HG03558 (cell line): ENCODE measurements around the gene TMEM17.

Experiments used
- ATAC-seq: cut with Tn5 transposase; IDR thresholded peaks from one replicate; pipeline ENCODE4 v1.9.1; 2021; ENCODE audit warnings: moderate number of reproducible peaks; ENCODE audit not compliant: unreplicated experiment; ENCODE audit errors: extremely low read depth

TMEM17 gene

DNA sequence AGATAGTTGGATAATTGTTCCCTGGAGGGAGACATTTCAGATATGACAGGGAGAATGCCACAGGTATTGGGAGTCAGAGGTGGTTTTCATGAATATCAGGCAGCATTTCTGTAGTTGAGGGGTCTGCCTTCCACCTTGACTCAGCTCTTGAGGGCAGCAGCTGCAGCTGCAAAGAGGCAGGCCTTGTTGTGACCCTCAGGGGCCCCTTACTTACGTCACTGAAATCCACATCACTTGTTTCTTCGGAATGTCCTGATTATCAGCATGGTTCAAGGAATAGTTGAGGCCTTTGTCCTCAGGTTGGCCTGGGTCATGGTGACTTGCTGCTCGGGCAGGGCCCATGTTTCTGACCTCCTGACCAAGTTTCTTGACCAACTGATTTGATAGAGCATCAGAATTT, 46.9 kb downstream of the TMEM17 start:
- ATAC-seq: no peak

DNA sequence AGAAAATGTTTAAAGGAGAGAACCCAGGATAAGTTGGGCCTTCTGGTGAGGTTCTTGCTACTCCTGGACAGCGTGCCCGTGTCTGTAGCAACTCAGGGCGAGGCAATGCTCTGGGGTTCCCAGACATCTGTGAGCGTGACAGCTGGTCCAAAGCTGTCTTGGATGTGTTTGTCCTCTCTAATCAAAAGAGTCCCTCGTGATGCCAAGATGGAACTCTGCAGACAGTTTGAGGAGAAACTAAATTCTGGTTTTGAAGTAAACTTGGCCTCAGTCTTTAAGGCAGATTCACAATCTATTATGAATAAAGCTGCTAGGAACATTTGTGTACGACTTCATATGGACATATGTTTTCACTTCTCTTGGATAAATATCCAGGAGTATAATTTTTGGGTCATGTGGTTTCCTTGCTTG, 47.3 kb downstream of the TMEM17 start:
- no peak for ATAC-seq

DNA sequence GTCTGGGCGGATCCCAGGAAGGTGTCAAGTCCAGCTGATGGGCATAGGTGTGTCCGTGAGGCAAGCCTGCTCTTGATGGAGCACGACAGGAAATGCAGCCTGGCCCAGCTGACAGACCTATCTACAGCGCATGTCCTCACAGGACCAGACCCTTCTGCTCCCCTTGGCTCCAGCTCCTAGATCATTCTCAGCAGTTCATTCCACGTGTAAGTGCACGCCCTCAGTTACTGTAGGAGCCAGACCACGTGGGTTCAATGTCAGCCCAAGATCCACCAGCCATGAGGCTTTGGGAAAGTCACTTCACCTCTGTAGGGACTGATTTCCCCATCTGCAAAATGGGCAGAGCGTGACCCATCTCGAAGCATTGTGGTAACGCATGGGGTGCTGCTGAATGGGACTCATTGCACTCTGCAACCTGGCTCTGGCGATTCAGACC, 47.8 kb downstream of the TMEM17 start:
- ATAC-seq: no peak

DNA sequence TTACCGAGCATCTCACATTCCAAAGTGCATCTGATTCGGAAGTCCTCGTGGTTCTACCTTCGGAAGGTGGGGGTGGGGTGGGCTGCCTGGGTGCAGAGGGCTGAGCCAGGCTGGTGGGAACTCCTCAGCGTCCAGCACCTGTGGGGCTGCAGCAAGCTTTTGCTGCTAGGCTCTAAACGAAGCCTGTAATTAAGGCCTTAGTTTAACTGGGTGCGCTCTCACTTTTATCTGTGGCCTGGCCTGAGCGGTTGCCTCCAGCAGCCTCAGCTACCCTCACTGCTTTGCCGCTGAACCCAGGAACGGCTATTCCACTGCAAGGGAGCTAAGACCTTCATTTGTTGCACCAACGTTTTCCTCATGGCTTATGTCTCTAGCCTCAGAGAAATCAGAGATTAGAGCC, 48.4 kb downstream of the TMEM17 start:
- no peak for ATAC-seq

DNA sequence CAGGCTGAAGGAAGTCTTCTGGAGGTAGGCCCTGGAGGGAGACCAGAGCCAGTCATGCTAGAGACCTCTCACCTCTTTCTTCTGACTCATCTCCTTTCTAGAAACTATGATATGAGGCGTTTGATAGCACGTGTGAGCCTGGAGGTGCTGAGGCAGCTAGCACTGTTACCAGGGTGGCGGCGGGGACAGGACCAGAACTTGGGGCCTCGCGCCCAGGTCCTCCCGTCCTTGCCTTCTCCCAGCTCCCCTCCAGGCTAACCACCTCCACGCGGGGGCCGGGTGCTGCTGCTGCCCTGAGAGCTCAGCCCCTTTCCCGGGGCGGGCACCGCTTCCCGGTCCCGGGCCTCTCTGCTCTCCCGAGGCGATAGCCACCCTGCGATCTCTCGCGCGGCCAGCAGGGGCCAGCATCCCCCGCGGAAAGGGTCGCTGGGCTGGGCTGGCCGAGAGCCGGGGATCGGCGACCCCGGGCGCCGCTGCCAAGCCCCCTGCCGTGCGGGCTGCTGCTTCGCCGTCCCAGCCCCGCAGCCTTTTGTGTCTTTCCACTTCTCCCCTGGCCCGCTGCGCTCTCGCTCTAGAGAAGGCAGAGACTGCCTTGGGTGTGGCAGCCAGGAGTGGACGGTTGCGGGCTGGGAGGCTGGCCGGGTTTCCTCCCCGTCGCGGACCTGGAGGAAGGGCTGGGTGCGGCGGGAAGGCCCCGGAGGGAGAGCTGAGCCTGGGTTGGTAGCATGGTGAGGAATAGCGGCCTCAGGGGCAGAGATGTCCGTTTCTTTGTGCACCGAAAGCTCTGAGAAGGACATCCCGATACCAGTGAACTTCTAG, 49.1 kb downstream of the TMEM17 start:
- no peak for ATAC-seq

DNA sequence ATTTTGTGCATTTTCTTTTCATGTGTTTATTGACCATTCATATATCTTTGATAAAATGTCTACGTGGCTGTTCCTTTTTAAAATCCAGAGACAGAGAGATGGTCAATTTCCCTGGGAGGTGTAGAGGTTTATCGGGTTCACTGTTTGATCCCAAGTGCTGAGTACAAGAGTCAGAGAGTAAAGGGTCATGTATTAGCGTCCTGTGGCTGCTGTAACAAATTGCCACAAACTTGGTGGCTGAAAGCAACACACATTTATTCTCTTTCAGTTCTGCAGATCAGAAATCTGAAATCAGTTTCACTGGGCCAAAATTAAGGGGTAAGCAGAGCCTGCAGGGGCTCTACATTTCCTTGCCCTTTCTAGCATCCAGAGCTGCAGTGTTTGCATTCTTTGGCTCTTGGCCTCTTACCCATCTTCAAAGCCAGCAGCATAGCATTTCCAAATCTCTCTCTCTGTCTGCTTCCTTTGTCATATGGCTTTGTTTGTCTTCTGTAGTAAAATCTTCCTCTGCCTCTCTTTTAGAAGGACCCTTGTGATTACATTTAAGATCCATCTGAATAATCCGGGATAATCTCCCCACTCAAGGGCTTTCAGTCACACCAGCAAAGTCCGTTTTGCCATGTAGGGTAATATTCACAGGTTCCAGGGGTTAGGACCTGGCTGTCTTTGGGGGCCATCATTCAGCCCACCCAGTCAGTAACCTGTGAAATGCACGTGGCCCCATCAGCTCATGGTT, 49.9 kb downstream of the TMEM17 start:
- ATAC-seq: no peak

DNA sequence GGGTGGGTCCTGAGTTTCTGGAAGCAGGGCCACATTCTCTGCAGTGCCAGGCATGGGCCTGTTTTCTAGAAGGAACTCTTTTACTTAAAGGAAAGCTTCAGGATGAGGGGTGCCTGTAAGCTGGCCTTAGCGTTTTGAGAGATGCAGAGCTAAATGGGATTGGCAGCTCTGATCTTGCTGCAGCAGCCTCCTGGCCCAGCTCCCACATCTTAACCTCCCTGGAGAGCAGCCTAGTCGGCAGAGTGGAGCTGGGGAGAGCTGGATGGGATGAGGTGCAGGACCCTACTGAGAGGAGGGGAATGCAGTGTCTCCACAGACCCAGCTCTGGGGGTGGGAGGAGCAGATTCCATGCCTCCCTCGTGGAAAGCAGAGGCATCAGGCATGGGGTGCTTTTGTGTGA, 52.0 kb downstream of the TMEM17 start:
- no peak for ATAC-seq

DNA sequence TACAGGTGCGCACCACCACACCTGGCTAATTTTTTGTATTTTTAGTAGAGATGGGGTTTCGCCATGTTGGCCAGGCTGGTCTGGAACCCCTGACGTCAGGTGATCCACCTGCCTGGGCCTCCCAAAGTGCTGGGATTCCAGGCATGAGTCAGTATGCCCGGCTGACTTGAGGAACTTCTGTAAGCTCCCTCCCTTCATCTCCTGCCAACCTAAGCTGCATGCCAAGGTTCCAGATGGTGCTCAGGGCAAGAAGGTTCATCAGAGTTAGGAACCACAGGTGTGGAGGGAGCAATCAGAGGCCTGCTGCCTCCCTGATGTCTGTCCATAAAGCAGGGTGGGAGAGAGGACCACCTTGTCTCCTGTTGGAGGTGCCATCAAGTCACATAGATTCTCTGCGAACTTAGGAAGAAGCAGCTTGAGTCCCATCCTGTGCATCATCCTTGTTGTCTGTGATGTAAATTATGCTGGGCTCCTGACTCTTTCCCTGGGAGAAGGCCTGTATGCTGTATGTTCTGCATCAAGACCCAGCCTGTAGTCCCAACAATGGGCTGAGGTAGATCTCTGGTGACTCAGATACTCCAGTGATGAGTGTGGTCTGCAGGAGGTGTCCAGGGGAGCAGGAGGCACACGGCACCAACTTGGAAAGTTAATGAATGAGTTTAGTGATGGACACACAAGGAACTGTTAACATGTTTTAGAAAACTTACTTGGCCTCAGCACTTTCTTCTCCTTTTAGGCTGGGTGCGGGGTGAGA, 53.1 kb downstream of the TMEM17 start:
- no peak for ATAC-seq

DNA sequence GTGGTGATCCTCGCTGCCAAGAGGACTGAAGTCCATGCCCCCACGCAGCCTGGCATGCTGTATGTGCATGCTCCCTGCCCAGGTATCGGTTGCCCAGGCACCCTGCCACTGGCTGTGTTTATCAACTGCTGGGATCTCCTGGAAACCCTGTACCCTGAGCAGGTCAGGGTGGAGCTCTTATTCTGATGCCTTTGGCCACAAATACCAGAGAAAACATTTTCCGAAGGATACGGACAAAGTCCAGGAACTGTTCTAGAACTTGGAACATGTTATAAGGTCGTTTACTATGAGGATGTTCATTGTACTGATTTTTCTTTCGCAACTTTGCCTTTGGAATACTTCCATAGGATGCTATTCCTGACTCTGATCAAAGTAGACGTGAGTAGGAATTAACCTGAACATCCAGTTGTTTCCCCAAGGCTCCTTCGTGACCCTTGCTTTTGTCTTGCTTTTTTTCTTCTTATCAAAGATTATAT, 55.2 kb downstream of the TMEM17 start:
- ATAC-seq: no peak
